B cell (primary cell): ENCODE data around the gene YEATS2. TPM values are rescaled to one million over a fixed set of nuclear protein-coding genes. Genes with fewer than 3 reads are reported as not detected.

Experiments
- ATAC-seq: fragments of 200-7000 bp; cut with Tn5 transposase; one replicate; pipeline ENCODE4 v1.10.0; 2021; ENCODE audit warnings: low read depth, mild to moderate bottlenecking, moderate number of reproducible peaks, moderate library complexity
- CTCF ChIA-PET: fragments of 350-600 bp; sonication (Branson Sonifier 250); formaldehyde crosslinking; loops from one replicate; lab custom pipeline; 2021; ENCODE audit warnings: antibody characterized with exemption, inconsistent platforms; lab: Charles Lee
- POLR2A ChIA-PET: fragments of 350-600 bp; sonication (Branson Sonifier 250); formaldehyde crosslinking; loops from one replicate; lab custom pipeline; 2021; ENCODE audit warnings: antibody characterized with exemption; lab: Charles Lee
- DNase-seq: peaks from one replicate; pipeline ENCODE4 v3.0.0; 2013
- H2AFZ ChIP-seq: 2 replicates; pipeline ENCODE4 v1.6.1; 2012; ENCODE audit warnings: mild to moderate bottlenecking, low read depth, low read length; ENCODE audit not compliant: insufficient read depth, poor library complexity, severe bottlenecking
- H3K27ac ChIP-seq, 2 donors: 1 replicate in 1 of 2; 2 replicates in 1 of 2; pipeline ENCODE4 v1.5.1; 2012 to 2013; ENCODE audit warnings: low read length in 2 of 2, mild to moderate bottlenecking in 2 of 2, moderate library complexity in 1 of 2
- H3K27me3 ChIP-seq, 4 experiments: fragments of 200-600 bp in 1 of 4; sonication (generic) in 1 of 4; replicated peaks in 1 of 4; 1 replicate in 2 of 4; 2 replicates in 2 of 4; pipeline versions ENCODE4 v1.6.1 to v1.7.0; 2013 to 2016; ENCODE audit warnings: low read length in 3 of 4, mild to moderate bottlenecking in 2 of 4, mixed read lengths in 1 of 4, moderate library complexity in 1 of 4; ENCODE audit not compliant: insufficient read depth in 4 of 4, control insufficient read depth in 3 of 4; ENCODE audit errors: control extremely low read depth in 1 of 4
- H3K36me3 ChIP-seq, 2 experiments: replicated peaks in 1 of 2; 1 replicate in 1 of 2; 2 replicates in 1 of 2; pipeline versions ENCODE4 v1.6.1 to v1.7.1; 2013; ENCODE audit warnings: low read length in 1 of 2; ENCODE audit not compliant: insufficient read depth in 2 of 2, control insufficient read depth in 1 of 2; ENCODE audit errors: control extremely low read depth in 1 of 2, extremely low read depth in 1 of 2
- H3K4me1 ChIP-seq, 2 donors: fragments of 200-600 bp in 1 of 2; sonication (generic) in 1 of 2; 1 replicate in 1 of 2; 2 replicates in 1 of 2; pipeline versions ENCODE4 v1.5.1 to v1.6.1; 2013 to 2017; ENCODE audit warnings: low read length in 2 of 2; ENCODE audit not compliant: control insufficient read depth in 2 of 2, insufficient read depth in 2 of 2
- H3K4me2 ChIP-seq: replicated peaks from 2 replicates; pipeline ENCODE3; 2012; ENCODE audit warnings: mild to moderate bottlenecking, low read depth, low read length; ENCODE audit not compliant: poor library complexity, severe bottlenecking
- H3K4me3 ChIP-seq, 5 experiments: fragments of 200-600 bp in 1 of 5; sonication (generic) in 1 of 5; 1 replicate in 3 of 5; 2 replicates in 2 of 5; pipeline versions ENCODE4 v1.5.1 to v1.7.0; 2011 to 2016; ENCODE audit warnings: low read length in 4 of 5, mild to moderate bottlenecking in 4 of 5, low read depth in 2 of 5, control low read depth in 1 of 5, moderate library complexity in 1 of 5; ENCODE audit not compliant: insufficient read depth in 1 of 5; ENCODE audit errors: control extremely low read depth in 1 of 5, extremely low read depth in 1 of 5
- H3K79me2 ChIP-seq: fragments of 200-600 bp; sonication (generic); one replicate; pipeline ENCODE4 v1.6.0; 2016; ENCODE audit warnings: low read length; ENCODE audit not compliant: control insufficient read depth, insufficient read depth
- H3K9ac ChIP-seq: fragments of 200-600 bp; sonication (generic); 2 replicates; pipeline ENCODE4 v1.6.1; 2017; ENCODE audit warnings: mild to moderate bottlenecking, low read length, moderate library complexity
- H3K9me3 ChIP-seq, 3 donors: one replicate each; pipeline versions ENCODE4 v1.6.1 to v1.7.1; 2013; ENCODE audit warnings: low read length in 2 of 3; ENCODE audit not compliant: control insufficient read depth in 2 of 3, insufficient read depth in 1 of 3; ENCODE audit errors: control extremely low read depth in 1 of 3
- H4K20me1 ChIP-seq: 2 replicates; pipeline ENCODE4 v1.6.0; 2012; ENCODE audit warnings: mild to moderate bottlenecking, low read length; ENCODE audit not compliant: insufficient read depth, control insufficient read depth, poor library complexity, severe bottlenecking
- H3K27ac Mint-ChIP-seq: one replicate; pipeline ENCODE4 v1.8.0; 2021; ENCODE audit warnings: mixed read lengths
- H3K27me3 Mint-ChIP-seq: one replicate; pipeline ENCODE4 v1.8.0; 2021; ENCODE audit warnings: mixed read lengths
- H3K4me1 Mint-ChIP-seq: one replicate; pipeline ENCODE4 v1.8.0; 2021; ENCODE audit warnings: mixed read lengths
- H3K4me3 Mint-ChIP-seq: one replicate; pipeline ENCODE4 v1.8.0; 2021; ENCODE audit warnings: mixed read lengths
- H3K9me3 Mint-ChIP-seq: one replicate; pipeline ENCODE4 v1.8.0; 2022; ENCODE audit warnings: mixed read lengths; ENCODE audit not compliant: insufficient read depth
- CTCF ChIP-seq: fragments of 200-600 bp; IDR thresholded peaks from one replicate; pipeline ENCODE4 v1.8.0; 2022; ENCODE audit warnings: antibody characterized with exemption, mild to moderate bottlenecking
- EZH2 ChIP-seq: IDR thresholded peaks from 2 replicates; pipeline ENCODE4 v1.6.1; 2012; ENCODE audit warnings: borderline replicate concordance, low read depth, mild to moderate bottlenecking, moderate library complexity, low read length; ENCODE audit not compliant: insufficient read depth, poor library complexity, severe bottlenecking
- WGBS: methylation state at CpG from one replicate; pipeline ENCODE4 v1.1.5; 2013; ENCODE audit warnings: missing lambda C conversion rate; ENCODE audit not compliant: insufficient coverage; 5-methylcytosine and 5-hydroxymethylcytosine counted together
- intact Hi-C: fragments of 100-400 bp; cut with micrococcal nuclease; formaldehyde crosslinking; loops from one replicate; pipeline ENCODE4 v1.10.0; 2022
- polyA plus RNA-seq: library from polyadenylated mRNA; depleted of rRNA; stranded (reverse); fragments of >200 nt; gene quantifications from 2 replicates; pipeline ENCODE4 v1.2.3, GENCODE V29; 2012
- total RNA-seq, 2 donors: library from RNA; stranded (reverse); fragments of 120-200 nt in 1 of 2; gene quantifications; 1 replicate in 1 of 2; 2 replicates in 1 of 2; pipeline versions ENCODE4 v1.2.3 to v1.2.4, GENCODE V29; 2013 to 2022

YEATS2 gene
- total and polyA plus RNA-seq, 2 donors (not counting 1 experiment from before 2014, with no cell fraction given) = 21.8 to 26.7 TPM

- Histone ChIP-seq H3K79me2 (no peaks in the 10 kb centered on the region), H3K4me2 (no peak overlapping the region), H3K4me3 (no peak overlapping the region), H2AFZ (no peak overlapping the region), H3K9ac (no peak overlapping the region), H4K20me1 (no peaks in the 10 kb centered on the region), H3K27me3 (peaks cover 0 to 5% (median 2%) of the 10 kb centered on the region in 4 experiments), H3K4me1 (peaks cover 11 to 14% of the 10 kb centered on the region in 2 donors), H3K9me3 (no peaks in the 10 kb centered on the region), H3K36me3 (peaks cover 0 to 32% of the 10 kb centered on the region in 2 experiments), H3K27ac (no peak overlapping the region)
- no peak overlapping the region for H3K27ac Mint-ChIP-seq
- H3K9me3 Mint-ChIP-seq = no peaks in the 10 kb centered on the region
- ATAC-seq = no peak
- intact Hi-C loops = no loop called here
- peaks cover 4% of the 10 kb centered on the region for H3K27me3 Mint-ChIP-seq
- POLR2A ChIA-PET = no interaction called here
- H3K4me3 Mint-ChIP-seq = no peak overlapping the region
- 97% methylated on average over 7 of the region's 7 CpGs for WGBS
- TF ChIP-seq CTCF = no peak
- TF ChIP-seq EZH2 = no peak
- H3K4me1 Mint-ChIP-seq = peaks cover 15% of the 10 kb centered on the region
- no peak for DNase-seq
- CTCF ChIA-PET = no interaction called here
Measured at GRCh38 chr3:183828538-183828870, 130.9 kb downstream of the YEATS2 start.

- POLR2A ChIA-PET = no interaction called here
- H3K27me3 Mint-ChIP-seq = no peaks in the 10 kb centered on the region
Measured at GRCh38 chr3:183829466-183829865, 131.9 kb downstream of the YEATS2 start.

More at GRCh38 chr3:183829466-183829865, 131.9 kb downstream of the YEATS2 start:
- H3K4me1 ChIP-seq = peaks cover 2 to 5% of the 10 kb centered on the region in 2 donors
- H3K36me3 ChIP-seq = peaks cover 0 to 40% of the 10 kb centered on the region in 2 experiments
- no peaks in the 10 kb centered on the region for H3K27me3 ChIP-seq
- intact Hi-C loops = no loop called here
- H3K4me3 Mint-ChIP-seq = no peak overlapping the region
- no peaks in the 10 kb centered on the region for H3K79me2 ChIP-seq
- H3K9ac ChIP-seq = no peak overlapping the region
- CTCF ChIA-PET = no interaction called here
- no peak overlapping the region for H3K27ac ChIP-seq
- DNase-seq (no peak), ATAC-seq (no peak)
- peaks cover 6% of the 10 kb centered on the region for H3K4me1 Mint-ChIP-seq
- H3K9me3 Mint-ChIP-seq = no peaks in the 10 kb centered on the region
- H2AFZ ChIP-seq = no peak overlapping the region
- H3K9me3 ChIP-seq = no peaks in the 10 kb centered on the region
- WGBS = 93% methylated on average over 6 of the region's 9 CpGs
- H4K20me1 ChIP-seq = no peaks in the 10 kb centered on the region
- H3K27ac Mint-ChIP-seq = no peak overlapping the region
- H3K4me2 ChIP-seq = no peak overlapping the region
- TF ChIP-seq EZH2 = no peak
- no peak for TF ChIP-seq CTCF
- no peak overlapping the region for H3K4me3 ChIP-seq
